Mesenchymal stem cell (in vitro differentiated cells and primary cell): Measurements from ENCODE around the gene HS6ST2.

Experiments used
- DNase-seq: peaks from one replicate; pipeline ENCODE4 v3.0.0-alpha.2; 2013
- H2AFZ ChIP-seq: one replicate; pipeline ENCODE4 v1.6.1; 2013; ENCODE audit warnings: low read depth, mild to moderate bottlenecking, control low read depth, inconsistent platforms, low read length, moderate library complexity
- H2AK5ac ChIP-seq: 2 replicates; pipeline ENCODE4 v1.6.1; 2013; ENCODE audit warnings: low read length, moderate library complexity, mild to moderate bottlenecking, inconsistent platforms; ENCODE audit not compliant: severe bottlenecking
- H2BK120ac ChIP-seq: one replicate; pipeline ENCODE4 v1.6.1; 2013; ENCODE audit warnings: low read depth, mild to moderate bottlenecking, inconsistent platforms, low read length, moderate library complexity
- H2BK12ac ChIP-seq, 2 experiments: one replicate each; pipeline ENCODE4 v1.6.1; 2013; ENCODE audit warnings: inconsistent platforms in 2 of 2, low read length in 2 of 2, mild to moderate bottlenecking in 2 of 2, moderate library complexity in 2 of 2, control low read depth in 1 of 2
- H2BK15ac ChIP-seq: one replicate; pipeline ENCODE4 v1.6.1; 2013; ENCODE audit warnings: mild to moderate bottlenecking, low read depth, inconsistent platforms; ENCODE audit not compliant: poor library complexity, severe bottlenecking
- H2BK5ac ChIP-seq: 2 replicates; pipeline ENCODE4 v1.6.1; 2013; ENCODE audit warnings: low read depth, mild to moderate bottlenecking, low read length, control low read depth, inconsistent platforms; ENCODE audit not compliant: poor library complexity, severe bottlenecking
- H3K14ac ChIP-seq, 2 experiments: one replicate each; pipeline ENCODE4 v1.6.1; 2013; ENCODE audit warnings: inconsistent platforms in 2 of 2, low read length in 2 of 2, control low read depth in 1 of 2, mild to moderate bottlenecking in 1 of 2, moderate library complexity in 1 of 2
- H3K18ac ChIP-seq, 2 experiments: one replicate each; pipeline ENCODE4 v1.6.1; 2013; ENCODE audit warnings: inconsistent platforms in 2 of 2, low read length in 2 of 2, control low read depth in 1 of 2, low read depth in 1 of 2, mild to moderate bottlenecking in 1 of 2
- H3K23ac ChIP-seq, 2 experiments: one replicate each; pipeline ENCODE4 v1.6.1; 2013; ENCODE audit warnings: inconsistent platforms in 2 of 2, low read length in 2 of 2, mild to moderate bottlenecking in 2 of 2, moderate library complexity in 2 of 2, control low read depth in 1 of 2
- H3K27ac ChIP-seq: 2 replicates; pipeline ENCODE4 v1.5.1; 2013; ENCODE audit warnings: mild to moderate bottlenecking, moderate library complexity, low read length, control low read depth, inconsistent platforms; ENCODE audit not compliant: poor library complexity, severe bottlenecking
- H3K27me3 ChIP-seq, 2 experiments: 2 replicates each; pipeline versions ENCODE4 v1.6.1 to v1.7.0; 2013; ENCODE audit warnings: low read length in 2 of 2, mild to moderate bottlenecking in 2 of 2, moderate library complexity in 2 of 2, control low read depth in 1 of 2, inconsistent platforms in 1 of 2; ENCODE audit not compliant: control insufficient read depth in 1 of 2, insufficient read depth in 1 of 2
- H3K36me3 ChIP-seq, 2 experiments: 2 replicates each; pipeline versions ENCODE4 v1.6.1 to v1.7.0; 2013; ENCODE audit warnings: low read length in 2 of 2, control low read depth in 1 of 2, inconsistent platforms in 1 of 2, low read depth in 1 of 2, mild to moderate bottlenecking in 1 of 2; ENCODE audit not compliant: insufficient read depth in 2 of 2, control insufficient read depth in 1 of 2
- H3K4ac ChIP-seq, 2 experiments: one replicate each; pipeline ENCODE4 v1.6.1; 2013; ENCODE audit warnings: inconsistent platforms in 2 of 2, low read length in 2 of 2, mild to moderate bottlenecking in 2 of 2, moderate library complexity in 2 of 2, control low read depth in 1 of 2, low read depth in 1 of 2
- H3K4me1 ChIP-seq: 2 replicates; pipeline ENCODE4 v1.6.1; 2013; ENCODE audit warnings: low read depth, low read length, control low read depth; ENCODE audit not compliant: control insufficient read depth, insufficient read depth
- H3K4me2 ChIP-seq: 2 replicates; pipeline ENCODE4 v1.6.1; 2013; ENCODE audit warnings: low read length, mild to moderate bottlenecking, inconsistent platforms; ENCODE audit not compliant: poor library complexity, severe bottlenecking
- H3K4me3 ChIP-seq, 2 experiments: 2 replicates each; pipeline versions ENCODE4 v1.5.1 to v1.7.0; 2013; ENCODE audit warnings: low read length in 2 of 2, mild to moderate bottlenecking in 2 of 2, control low read depth in 1 of 2, low read depth in 1 of 2; ENCODE audit not compliant: insufficient read depth in 1 of 2
- H3K79me1 ChIP-seq: replicated peaks from 2 replicates; pipeline ENCODE4 v1.6.1; 2013; ENCODE audit warnings: mild to moderate bottlenecking, control low read depth, low read length, inconsistent platforms; ENCODE audit not compliant: poor library complexity, severe bottlenecking
- H3K9ac ChIP-seq: 2 replicates; pipeline ENCODE4 v1.7.0; 2013; ENCODE audit warnings: mild to moderate bottlenecking, low read length, moderate library complexity
- H3K9me3 ChIP-seq: 2 replicates; pipeline ENCODE4 v1.7.0; 2013; ENCODE audit warnings: mild to moderate bottlenecking, low read length; ENCODE audit not compliant: control insufficient read depth
- H4K8ac ChIP-seq: one replicate; pipeline ENCODE4 v1.6.1; 2013; ENCODE audit warnings: inconsistent platforms, mild to moderate bottlenecking, low read length, moderate library complexity
- H4K91ac ChIP-seq: one replicate; pipeline ENCODE4 v1.6.1; 2013; ENCODE audit warnings: mild to moderate bottlenecking, low read length, inconsistent platforms
- WGBS: methylation state at CpG from one replicate; pipeline ENCODE4 v1.1.7; 2013; ENCODE audit warnings: mixed read lengths; 5-methylcytosine and 5-hydroxymethylcytosine counted together

Gene HS6ST2

DNA sequence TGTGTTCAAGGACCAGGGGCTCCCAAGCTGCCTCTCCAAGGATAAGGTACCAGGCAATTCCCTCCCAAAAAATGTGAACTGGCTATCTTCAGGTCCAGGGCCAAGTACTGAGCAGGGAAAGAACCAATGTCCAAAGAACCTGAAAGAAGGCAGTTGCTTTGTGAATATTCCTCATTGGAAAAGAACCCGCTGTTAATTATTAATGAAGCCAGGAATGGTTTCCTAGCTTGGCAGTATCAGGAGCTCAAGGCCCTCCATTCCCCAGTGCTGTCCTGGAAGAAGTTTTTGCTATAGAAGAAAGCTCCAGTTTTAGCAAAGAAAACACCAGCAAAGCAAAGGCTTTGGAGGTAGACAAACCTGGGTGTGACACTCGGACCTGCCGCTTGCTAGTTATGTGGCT, 339.6 kb downstream of the HS6ST2 start:
- H3K18ac ChIP-seq: no peak overlapping the region
- H3K23ac ChIP-seq: no peak overlapping the region
- 100% methylated on average over 1 of the region's 3 CpGs for WGBS
- no peak overlapping the region for H3K27ac ChIP-seq
- H2BK12ac ChIP-seq: no peak overlapping the region
- no peaks in the 10 kb centered on the region for H3K9me3 ChIP-seq
- no peaks in the 10 kb centered on the region for H3K36me3 ChIP-seq
- no peak overlapping the region for H2BK15ac ChIP-seq
- H4K8ac ChIP-seq: no peak overlapping the region
- no peak overlapping the region for H2AK5ac ChIP-seq
- no peak overlapping the region for H2BK5ac ChIP-seq
- H3K9ac ChIP-seq: no peak overlapping the region
- no peak overlapping the region for H3K14ac ChIP-seq
- H3K27me3 ChIP-seq: peaks cover 0 to 35% of the 10 kb centered on the region in 2 experiments
- H3K4ac ChIP-seq: no peak overlapping the region
- no peaks in the 10 kb centered on the region for H3K4me1 ChIP-seq
- H4K91ac ChIP-seq: no peak overlapping the region
- H3K4me2 ChIP-seq: no peak overlapping the region
- H2AFZ ChIP-seq: no peak overlapping the region
- no peak overlapping the region for H3K4me3 ChIP-seq
- no peak for DNase-seq
- H3K79me1 ChIP-seq: no peaks in the 10 kb centered on the region
- H2BK120ac ChIP-seq: no peak overlapping the region

DNA sequence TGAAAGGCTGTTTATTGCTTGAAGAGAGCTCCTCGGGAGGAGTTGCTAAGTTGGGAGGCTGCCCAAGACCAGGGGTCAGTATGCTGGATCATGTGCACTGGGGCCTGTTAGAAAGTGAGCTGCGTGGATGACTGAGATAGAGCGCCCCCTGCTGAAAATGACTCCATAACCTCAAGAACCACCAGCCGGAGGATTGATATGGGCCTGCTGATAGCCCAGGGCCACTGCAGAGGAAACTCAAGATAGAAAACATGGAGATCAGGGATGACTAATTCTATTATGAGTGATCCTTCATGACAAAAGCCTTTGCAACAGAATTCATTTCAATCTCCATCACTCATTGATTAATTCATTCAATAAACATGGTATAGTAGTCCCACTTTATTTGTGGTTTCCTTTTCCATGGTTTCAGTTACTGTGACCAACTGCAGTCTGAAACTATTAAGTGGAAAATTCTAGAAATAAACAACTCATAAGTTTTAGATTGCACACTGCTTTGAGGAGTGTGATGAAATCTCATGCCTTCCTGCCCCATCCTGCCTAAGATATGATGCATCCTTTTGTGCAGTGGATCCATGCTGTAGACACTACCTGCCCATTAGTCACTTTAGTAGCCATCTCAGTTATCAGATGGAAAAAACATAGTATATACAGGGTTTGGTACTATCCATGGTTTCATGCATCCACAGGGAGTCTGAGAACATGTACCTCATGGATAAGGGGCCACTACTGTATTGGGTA, 342.9 kb downstream of the HS6ST2 start:
- H3K4me2 ChIP-seq: no peak overlapping the region
- 0% methylated on average over 1 of the region's 4 CpGs for WGBS
- no peak overlapping the region for H2AFZ ChIP-seq
- H3K36me3 ChIP-seq: no peaks in the 10 kb centered on the region
- H3K79me1 ChIP-seq: no peaks in the 10 kb centered on the region
- H2BK12ac ChIP-seq: no peak overlapping the region
- H3K4me3 ChIP-seq: no peak overlapping the region
- H2BK120ac ChIP-seq: no peak overlapping the region
- H3K23ac ChIP-seq: no peak overlapping the region
- no peak overlapping the region for H4K8ac ChIP-seq
- no peak overlapping the region for H3K4ac ChIP-seq
- H3K4me1 ChIP-seq: no peaks in the 10 kb centered on the region
- H3K14ac ChIP-seq: no peak overlapping the region
- H3K27ac ChIP-seq: no peak overlapping the region
- H3K9me3 ChIP-seq: no peaks in the 10 kb centered on the region
- H3K9ac ChIP-seq: no peak overlapping the region
- H4K91ac ChIP-seq: no peak overlapping the region
- DNase-seq: peak; percentile 60
- H2BK5ac ChIP-seq: no peak overlapping the region
- H2AK5ac ChIP-seq: no peak overlapping the region
- peaks cover 0 to 42% of the 10 kb centered on the region in 2 experiments for H3K27me3 ChIP-seq
- no peak overlapping the region for H3K18ac ChIP-seq
- H2BK15ac ChIP-seq: no peak overlapping the region

DNA sequence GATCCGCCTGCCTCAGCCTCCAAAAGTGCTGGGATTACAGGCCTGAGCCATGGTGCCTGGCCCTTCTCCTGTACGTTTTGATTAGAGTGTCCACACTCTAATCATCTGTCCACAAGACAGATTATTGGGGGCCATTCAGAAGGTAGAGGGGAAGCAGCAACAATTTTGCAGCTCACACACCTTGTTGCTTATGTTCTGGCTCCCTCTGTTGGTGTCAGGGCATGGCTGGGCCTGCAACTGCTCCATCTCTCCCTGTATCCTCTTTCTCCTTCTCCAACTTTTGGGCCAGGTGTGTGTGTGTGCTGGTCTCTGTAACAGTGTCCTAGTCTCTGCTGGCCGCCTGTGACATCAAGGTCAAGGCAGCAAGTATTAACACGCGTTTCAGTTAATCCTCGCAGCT, 344.1 kb downstream of the HS6ST2 start:
- no peak overlapping the region for H3K4me2 ChIP-seq
- no peak overlapping the region for H2AFZ ChIP-seq
- H3K4me3 ChIP-seq: no peak overlapping the region
- H3K9me3 ChIP-seq: no peaks in the 10 kb centered on the region
- no peak overlapping the region for H2BK5ac ChIP-seq
- WGBS: 89% methylated on average over 6 of the region's 6 CpGs
- no peak overlapping the region for H3K4ac ChIP-seq
- H3K23ac ChIP-seq: no peak overlapping the region
- H3K4me1 ChIP-seq: no peaks in the 10 kb centered on the region
- H3K27ac ChIP-seq: no peak overlapping the region
- no peak overlapping the region for H4K8ac ChIP-seq
- H4K91ac ChIP-seq: no peak overlapping the region
- no peak overlapping the region for H3K18ac ChIP-seq
- H3K14ac ChIP-seq: no peak overlapping the region
- peaks cover 0 to 32% of the 10 kb centered on the region in 2 experiments for H3K27me3 ChIP-seq
- DNase-seq: no peak
- no peak overlapping the region for H3K9ac ChIP-seq
- H3K36me3 ChIP-seq: no peaks in the 10 kb centered on the region
- no peak overlapping the region for H2BK12ac ChIP-seq
- no peaks in the 10 kb centered on the region for H3K79me1 ChIP-seq
- no peak overlapping the region for H2BK15ac ChIP-seq
- H2AK5ac ChIP-seq: no peak overlapping the region
- no peak overlapping the region for H2BK120ac ChIP-seq

DNA sequence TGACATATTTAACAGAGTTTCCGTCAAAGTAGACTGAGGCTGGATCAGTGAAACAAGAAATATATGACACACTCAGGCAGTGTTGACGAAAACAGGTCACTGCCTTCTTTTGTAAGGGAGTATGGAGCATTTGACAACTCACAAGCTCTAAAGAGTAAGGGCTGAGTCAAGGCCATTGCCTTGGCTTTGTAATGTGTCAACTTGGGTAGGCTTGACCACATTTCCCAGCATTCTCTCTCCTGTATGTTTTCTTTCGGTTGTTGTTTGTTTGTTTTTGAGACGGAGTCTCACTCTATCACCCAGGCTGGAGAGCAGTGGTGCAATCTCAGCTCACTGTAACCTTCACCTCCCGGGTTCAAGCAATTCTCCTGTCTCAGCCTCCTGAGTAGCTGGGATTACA, 344.6 kb downstream of the HS6ST2 start:
- WGBS: 94% methylated on average over 4 of the region's 5 CpGs
- H3K18ac ChIP-seq: no peak overlapping the region

More for the DNA sequence above, 344.6 kb downstream of the HS6ST2 start:
- Histone ChIP-seq H4K8ac (no peak overlapping the region), H2BK5ac (no peak overlapping the region), H3K23ac (no peak overlapping the region), H3K14ac (no peak overlapping the region), H2BK12ac (no peak overlapping the region), H3K9me3 (no peaks in the 10 kb centered on the region), H2BK120ac (no peak overlapping the region), H3K9ac (no peak overlapping the region), H3K27me3 (peaks cover 0 to 31% of the 10 kb centered on the region in 2 experiments), H3K4ac (no peak overlapping the region), H2AK5ac (no peak overlapping the region), H3K79me1 (no peaks in the 10 kb centered on the region), H3K4me3 (no peak overlapping the region), H2BK15ac (no peak overlapping the region), H3K27ac (no peak overlapping the region), H3K4me2 (no peak overlapping the region), H4K91ac (no peak overlapping the region), H3K36me3 (no peaks in the 10 kb centered on the region), H2AFZ (no peak overlapping the region), H3K4me1 (no peaks in the 10 kb centered on the region)
- DNase-seq: no peak
